Small intestine (tissue), 7 donors: ENCODE results near the gene DSN1. TPM values are rescaled to one million over a fixed set of nuclear protein-coding genes. Genes with fewer than 3 reads are reported as not detected.
"Not testable (repeated sequence)": the region's sequence is repeated elsewhere in the genome, so short reads cannot be mapped to it uniquely, and the experiment has no call there.

Source experiments
- DNase-seq, 2 donors: peaks; one replicate each; pipeline versions ENCODE4 v3.0.0 to v3.0.0-alpha.2; 2013
- FAIRE-seq: peaks from 2 replicates; lab custom pipeline; 2012; peaks lifted over from hg19 to GRCh38; lab: Jason Lieb, UNC
- H3K27ac ChIP-seq, 3 donors: one replicate each; pipeline ENCODE4 v1.5.1; 2013; ENCODE audit warnings: low read length in 2 of 3, mild to moderate bottlenecking in 2 of 3, control low read depth in 1 of 3, inconsistent platforms in 1 of 3, low read depth in 1 of 3, moderate library complexity in 1 of 3
- H3K27me3 ChIP-seq, 3 donors: one replicate each; pipeline ENCODE4 v1.6.1; 2013; ENCODE audit warnings: low read length in 3 of 3, inconsistent platforms in 1 of 3; ENCODE audit not compliant: control insufficient read depth in 3 of 3, insufficient read depth in 3 of 3
- H3K36me3 ChIP-seq, 3 donors: one replicate each; pipeline ENCODE4 v1.6.1; 2013; ENCODE audit warnings: low read length in 3 of 3, inconsistent platforms in 1 of 3, low read depth in 1 of 3, mild to moderate bottlenecking in 1 of 3, moderate library complexity in 1 of 3; ENCODE audit not compliant: control insufficient read depth in 3 of 3, insufficient read depth in 2 of 3
- H3K4me1 ChIP-seq, 3 donors: one replicate each; pipeline ENCODE4 v1.6.1; 2013; ENCODE audit warnings: low read length in 2 of 3, inconsistent platforms in 1 of 3, low read depth in 1 of 3, mild to moderate bottlenecking in 1 of 3, moderate library complexity in 1 of 3; ENCODE audit not compliant: control insufficient read depth in 3 of 3, insufficient read depth in 2 of 3
- H3K4me3 ChIP-seq, 3 donors: one replicate each; pipeline ENCODE4 v1.5.1; 2013; ENCODE audit warnings: low read length in 3 of 3, control low read depth in 1 of 3, inconsistent platforms in 1 of 3, low read depth in 1 of 3, mild to moderate bottlenecking in 1 of 3, moderate library complexity in 1 of 3
- H3K9me3 ChIP-seq, 2 donors: one replicate each; pipeline ENCODE4 v1.6.1; 2013; ENCODE audit warnings: low read depth in 1 of 2, low read length in 1 of 2; ENCODE audit not compliant: control insufficient read depth in 2 of 2, insufficient read depth in 1 of 2
- WGBS, 3 donors: extraction: QIAGEN DNeasy Blood & Tissue Kit; methylation state at CpG; one replicate each; pipeline ENCODE4 v1.1.7; 2013; 5-methylcytosine and 5-hydroxymethylcytosine counted together
- polyA plus RNA-seq, 4 donors: library from polyadenylated mRNA; stranded (reverse) in 3 of 4; unstranded in 1 of 4; fragments of 200-250 nt in 3 of 4; fragments of 120-200 nt in 1 of 4; gene quantifications; one replicate each; pipeline versions ENCODE4 v1.2.1 to v1.2.3, GENCODE V29; 2013
- donor health status: healthy with polysubstance abuse.
- donor health status: control.
- donor health status: control.
- donor health status: Bipolar disorder and iron deficiency.
- donor health status: healthy.

Gene DSN1
- polyA plus RNA-seq, 4 donors: 8.9 to 15.7 (median 11.6) TPM

- Histone ChIP-seq H3K9me3 (no peaks in the 10 kb centered on the region), H3K4me3 (no peak overlapping the region), H3K36me3 (peaks cover 3 to 78% (median 12%) of the 10 kb centered on the region in 3 donors), H3K4me1 (peaks cover 0 to 6% (median 0%) of the 10 kb centered on the region in 3 donors), H3K27ac (no peak overlapping the region), H3K27me3 (no peaks in the 10 kb centered on the region)
- DNase-seq: no peak
- no peak for FAIRE-seq
- 90 to 93% (median 91%) methylated on average over 7 of the region's 7 CpGs for WGBS, 3 donors
Measured at GRCh38 chr20:36804425-36804824, 30.9 kb upstream of the DSN1 start.

GRCh38 chr20:36802326-36803222 is 29.0 kb upstream of the DSN1 start:
- no peak overlapping the region for H3K27ac ChIP-seq
- no peaks in the 10 kb centered on the region for H3K9me3 ChIP-seq
- no peak for DNase-seq
- no peak overlapping the region for H3K4me3 ChIP-seq
- H3K27me3 ChIP-seq: no peaks in the 10 kb centered on the region
- no peak for FAIRE-seq
- H3K36me3 ChIP-seq: peaks cover 3 to 78% (median 12%) of the 10 kb centered on the region in 3 donors
- 92 to 96% (median 93%) methylated on average over 14 of the region's 14 CpGs for WGBS, 3 donors
- H3K4me1 ChIP-seq: no peaks in the 10 kb centered on the region

- FAIRE-seq: no peak
- WGBS, 3 donors: 79 to 83% (median 80%) methylated on average over 1 of the region's 1 CpG
- peaks cover 3 to 77% (median 9%) of the 10 kb centered on the region in 3 donors for H3K36me3 ChIP-seq
Measured at GRCh38 chr20:36800410-36800809, 26.8 kb upstream of the DSN1 start.

GRCh38 chr20:36799313-36799712 is 25.8 kb upstream of the DSN1 start:
- WGBS, 3 donors: 91 to 95% (median 92%) methylated on average over 10 of the region's 10 CpGs
- H3K27me3 ChIP-seq, DNase-seq, H3K4me1 ChIP-seq, H3K27ac ChIP-seq, FAIRE-seq, H3K4me3 ChIP-seq, H3K9me3 ChIP-seq: not testable (repeated sequence)
- H3K36me3 ChIP-seq: peaks cover 3 to 74% (median 8%) of the 10 kb centered on the region in 3 donors

More at GRCh38 chr20:36800410-36800809, 26.8 kb upstream of the DSN1 start:
- no peak for DNase-seq
- H3K4me1 ChIP-seq: no peaks in the 10 kb centered on the region
- no peak overlapping the region for H3K4me3 ChIP-seq
- H3K27me3 ChIP-seq: no peaks in the 10 kb centered on the region
- no peaks in the 10 kb centered on the region for H3K9me3 ChIP-seq
- no peak overlapping the region for H3K27ac ChIP-seq

GRCh38 chr20:36796875-36797274 is 23.3 kb upstream of the DSN1 start:
- Histone ChIP-seq H3K4me3 (no peak overlapping the region), H3K36me3 (peaks cover 0 to 67% (median 4%) of the 10 kb centered on the region in 3 donors), H3K4me1 (no peaks in the 10 kb centered on the region), H3K27ac (no peak overlapping the region), H3K27me3 (no peaks in the 10 kb centered on the region), H3K9me3 (no peaks in the 10 kb centered on the region)
- DNase-seq: no peak
- FAIRE-seq: no peak
- WGBS, 3 donors: 84 to 85% (median 85%) methylated on average over 5 of the region's 5 CpGs

- Histone ChIP-seq H3K36me3 (peaks cover 0 to 67% (median 4%) of the 10 kb centered on the region in 3 donors), H3K9me3 (no peaks in the 10 kb centered on the region), H3K27me3 (no peaks in the 10 kb centered on the region), H3K4me3 (no peak overlapping the region), H3K4me1 (no peaks in the 10 kb centered on the region), H3K27ac (no peak overlapping the region)
- DNase-seq (no peak), FAIRE-seq (no peak)
- 92 to 95% (median 94%) methylated on average over 5 of the region's 5 CpGs for WGBS, 3 donors
Measured at GRCh38 chr20:36796117-36796516, 22.6 kb upstream of the DSN1 start.

- Histone ChIP-seq H3K27me3 (no peaks in the 10 kb centered on the region), H3K9me3 (no peaks in the 10 kb centered on the region), H3K36me3 (peaks cover 0 to 64% (median 4%) of the 10 kb centered on the region in 3 donors), H3K4me3 (no peak overlapping the region), H3K27ac (no peak overlapping the region), H3K4me1 (no peaks in the 10 kb centered on the region)
- 78 to 84% (median 81%) methylated on average over 5 of the region's 5 CpGs for WGBS, 3 donors
- DNase-seq: no peak
- FAIRE-seq: no peak
Measured at GRCh38 chr20:36795691-36796090, 22.1 kb upstream of the DSN1 start.

GRCh38 chr20:36794116-36794474 is 20.5 kb upstream of the DSN1 start:
- H3K27ac ChIP-seq: no peak overlapping the region
- peaks cover 0 to 56% (median 0%) of the 10 kb centered on the region in 3 donors for H3K36me3 ChIP-seq
- no peaks in the 10 kb centered on the region for H3K27me3 ChIP-seq
- DNase-seq (no peak), FAIRE-seq (no peak)
- H3K4me3 ChIP-seq: no peak overlapping the region
- no peaks in the 10 kb centered on the region for H3K9me3 ChIP-seq
- 92 to 97% (median 95%) methylated on average over 20 of the region's 20 CpGs for WGBS, 3 donors
- no peaks in the 10 kb centered on the region for H3K4me1 ChIP-seq
